Measurements from ENCODE around the gene C16orf92.

GRCh38 chr16:30052671-30053372 lies 29.8 kb downstream of the C16orf92 start:
- no peak for TF ChIP-seq CTCF (IDR thresholded peaks at IDR 0.05)
- no peak for TF ChIP-seq TCF7L2 (IDR thresholded peaks at IDR 0.05; ENCODE audit: low read depth, low read length)
